SK-N-SH treated with all-trans-retinoic acid at 6 μM for 48 hours (cell line): ENCODE data around the gene TSSK6.

Source experiments
- ARNTL ChIP-seq: fragments of 450-650 bp; formaldehyde crosslinking; IDR thresholded peaks from 2 replicates; pipeline ENCODE4 v1.5.0; 2020; ENCODE audit warnings: low read depth, mild to moderate bottlenecking, moderate library complexity, borderline replicate concordance
- ZC3H10 ChIP-seq: fragments of 250-450 bp; sonication (Bioruptor Pico); IDR thresholded peaks from 2 replicates; pipeline ENCODE4 v1.5.1; 2021; ENCODE audit warnings: mild to moderate bottlenecking, moderate library complexity

GRCh38 chr19:19523177-19523576 is 7.8 kb upstream of the TSSK6 start:
- TF ChIP-seq ZC3H10 (CRISPR knock-in tag), result no peak
- TF ChIP-seq ARNTL, result no peak
